Measurements from ENCODE around the gene TARP.

The TARP gene

GRCh38 chr7:38280707-38281106, 7.3 kb upstream of the TARP start:
- H4K20me1 ChIP-seq (ENCODE audit: insufficient read depth, low read length, poor library complexity, severe bottlenecking), result no peaks in the 10 kb centered on the region
- TF ChIP-seq EZH2phosphoT487 (IDR thresholded peaks at IDR 0.05; ENCODE audit: borderline replicate concordance), result no peak
- TF ChIP-seq, protein P1, sequence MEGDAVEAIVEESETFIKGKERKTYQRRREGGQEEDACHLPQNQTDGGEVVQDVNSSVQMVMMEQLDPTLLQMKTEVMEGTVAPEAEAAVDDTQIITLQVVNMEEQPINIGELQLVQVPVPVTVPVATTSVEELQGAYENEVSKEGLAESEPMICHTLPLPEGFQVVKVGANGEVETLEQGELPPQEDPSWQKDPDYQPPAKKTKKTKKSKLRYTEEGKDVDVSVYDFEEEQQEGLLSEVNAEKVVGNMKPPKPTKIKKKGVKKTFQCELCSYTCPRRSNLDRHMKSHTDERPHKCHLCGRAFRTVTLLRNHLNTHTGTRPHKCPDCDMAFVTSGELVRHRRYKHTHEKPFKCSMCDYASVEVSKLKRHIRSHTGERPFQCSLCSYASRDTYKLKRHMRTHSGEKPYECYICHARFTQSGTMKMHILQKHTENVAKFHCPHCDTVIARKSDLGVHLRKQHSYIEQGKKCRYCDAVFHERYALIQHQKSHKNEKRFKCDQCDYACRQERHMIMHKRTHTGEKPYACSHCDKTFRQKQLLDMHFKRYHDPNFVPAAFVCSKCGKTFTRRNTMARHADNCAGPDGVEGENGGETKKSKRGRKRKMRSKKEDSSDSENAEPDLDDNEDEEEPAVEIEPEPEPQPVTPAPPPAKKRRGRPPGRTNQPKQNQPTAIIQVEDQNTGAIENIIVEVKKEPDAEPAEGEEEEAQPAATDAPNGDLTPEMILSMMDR (conservative IDR thresholded peaks at IDR 0.05; ENCODE audit: low read length), result no peak
- no peak overlapping the region for H2AFZ ChIP-seq (ENCODE audit: low read length)

DNA sequence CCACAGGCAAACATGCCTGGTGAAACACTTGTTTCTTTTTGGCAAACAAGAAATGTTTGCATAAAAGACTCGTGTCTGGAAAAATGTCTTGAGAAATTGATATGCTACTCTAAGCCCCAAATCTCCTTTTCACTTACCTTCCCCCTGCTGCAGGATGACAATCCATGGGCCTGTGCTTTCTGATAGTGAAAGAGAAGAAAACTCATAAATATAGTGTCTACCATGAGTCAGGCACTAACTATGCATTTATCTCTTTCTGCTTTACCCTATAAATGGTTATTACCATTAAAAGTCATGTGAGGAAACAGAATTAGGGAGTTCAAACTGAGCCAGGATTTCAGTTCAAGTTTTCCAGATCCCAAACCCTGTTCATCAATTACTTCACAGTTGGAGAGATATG, 6.6 kb upstream of the TARP start:
- H3K36me3 ChIP-seq (ENCODE audit: insufficient read depth, low read length), result no peaks in the 10 kb centered on the region
- H3K4me3 ChIP-seq (ENCODE audit: low read length, poor library complexity, severe bottlenecking), result no peak overlapping the region
- H3K9me3 ChIP-seq (ENCODE audit: insufficient read depth, low read depth, low read length), result no peaks in the 10 kb centered on the region
- no peak overlapping the region for H3K4me2 ChIP-seq (ENCODE audit: low read depth, low read length, poor library complexity, severe bottlenecking)
- no peak overlapping the region for H3K9ac ChIP-seq (ENCODE audit: low read depth, low read length, poor library complexity, severe bottlenecking)
- H2AFZ ChIP-seq (ENCODE audit: low read length), result no peak overlapping the region
- no peaks in the 10 kb centered on the region for H4K20me1 ChIP-seq (ENCODE audit: insufficient read depth, low read length, poor library complexity, severe bottlenecking)
- TF ChIP-seq, protein P1 (conservative IDR thresholded peaks at IDR 0.05; ENCODE audit: low read length), result no peak
- no peak for TF ChIP-seq EZH2phosphoT487 (IDR thresholded peaks at IDR 0.05; ENCODE audit: borderline replicate concordance)
- H3K9me2 ChIP-seq (replicated peaks; ENCODE audit: low read depth, low read length), result no peaks in the 10 kb centered on the region
- no peaks in the 10 kb centered on the region for H3K79me2 ChIP-seq (ENCODE audit: insufficient read depth, low read length)
- H3K27me3 ChIP-seq (ENCODE audit: insufficient read depth, low read length, poor library complexity, severe bottlenecking), result no peaks in the 10 kb centered on the region
- H3F3A ChIP-seq (ENCODE audit: low read depth), result no peaks in the 10 kb centered on the region
- H3K4me1 ChIP-seq (ENCODE audit: insufficient read depth, low read length, poor library complexity, severe bottlenecking), result no peaks in the 10 kb centered on the region

More at GRCh38 chr7:38280707-38281106, 7.3 kb upstream of the TARP start:
- H3K79me2 ChIP-seq (ENCODE audit: insufficient read depth, low read length), result no peaks in the 10 kb centered on the region
- no peaks in the 10 kb centered on the region for H3K36me3 ChIP-seq (ENCODE audit: insufficient read depth, low read length)
- H3K4me1 ChIP-seq (ENCODE audit: insufficient read depth, low read length, poor library complexity, severe bottlenecking), result no peaks in the 10 kb centered on the region
- H3K4me3 ChIP-seq (ENCODE audit: low read length, poor library complexity, severe bottlenecking), result no peak overlapping the region
- H3K9me3 ChIP-seq (ENCODE audit: insufficient read depth, low read depth, low read length), result no peaks in the 10 kb centered on the region
- H3K27me3 ChIP-seq (ENCODE audit: insufficient read depth, low read length, poor library complexity, severe bottlenecking), result no peaks in the 10 kb centered on the region
- H3K9me2 ChIP-seq (replicated peaks; ENCODE audit: low read depth, low read length), result no peaks in the 10 kb centered on the region
- no peak overlapping the region for H3K4me2 ChIP-seq (ENCODE audit: low read depth, low read length, poor library complexity, severe bottlenecking)
- H3K9ac ChIP-seq (ENCODE audit: low read depth, low read length, poor library complexity, severe bottlenecking), result no peak overlapping the region
- H3F3A ChIP-seq (ENCODE audit: low read depth), result no peaks in the 10 kb centered on the region

GRCh38 chr7:38276096-38276877, 2.9 kb upstream of the TARP start:
- TF ChIP-seq EZH2phosphoT487 (IDR thresholded peaks at IDR 0.05; ENCODE audit: borderline replicate concordance), result no peak
- TF ChIP-seq, protein P1 (conservative IDR thresholded peaks at IDR 0.05; ENCODE audit: low read length), result no peak
- H4K20me1 ChIP-seq (ENCODE audit: insufficient read depth, low read length, poor library complexity, severe bottlenecking), result no peaks in the 10 kb centered on the region
- no peaks in the 10 kb centered on the region for H3K36me3 ChIP-seq (ENCODE audit: insufficient read depth, low read length)
- no peak overlapping the region for H3K4me3 ChIP-seq (ENCODE audit: low read length, poor library complexity, severe bottlenecking)
- no peaks in the 10 kb centered on the region for H3K79me2 ChIP-seq (ENCODE audit: insufficient read depth, low read length)
- H3K27me3 ChIP-seq (ENCODE audit: insufficient read depth, low read length, poor library complexity, severe bottlenecking), result no peaks in the 10 kb centered on the region
- no peaks in the 10 kb centered on the region for H3F3A ChIP-seq (ENCODE audit: low read depth)
- no peaks in the 10 kb centered on the region for H3K9me2 ChIP-seq (replicated peaks; ENCODE audit: low read depth, low read length)
- H3K9ac ChIP-seq (ENCODE audit: low read depth, low read length, poor library complexity, severe bottlenecking), result no peak overlapping the region
- H3K9me3 ChIP-seq (ENCODE audit: insufficient read depth, low read depth, low read length), result no peaks in the 10 kb centered on the region
- no peak overlapping the region for H3K4me2 ChIP-seq (ENCODE audit: low read depth, low read length, poor library complexity, severe bottlenecking)
- H3K4me1 ChIP-seq (ENCODE audit: insufficient read depth, low read length, poor library complexity, severe bottlenecking), result no peaks in the 10 kb centered on the region
- no peak overlapping the region for H2AFZ ChIP-seq (ENCODE audit: low read length)
